Measurements from ENCODE around the gene PTPRU. TPM values are rescaled to one million over a fixed set of nuclear protein-coding genes. Genes with fewer than 3 reads are reported as not detected.
"Not testable (repeated sequence)": the region's sequence is repeated elsewhere in the genome, so short reads cannot be mapped to it uniquely, and the experiment has no call there.

PTPRU gene
- polyA plus RNA-seq, 4 donors: 10.1 to 20.1 (median 12.5) TPM

DNA sequence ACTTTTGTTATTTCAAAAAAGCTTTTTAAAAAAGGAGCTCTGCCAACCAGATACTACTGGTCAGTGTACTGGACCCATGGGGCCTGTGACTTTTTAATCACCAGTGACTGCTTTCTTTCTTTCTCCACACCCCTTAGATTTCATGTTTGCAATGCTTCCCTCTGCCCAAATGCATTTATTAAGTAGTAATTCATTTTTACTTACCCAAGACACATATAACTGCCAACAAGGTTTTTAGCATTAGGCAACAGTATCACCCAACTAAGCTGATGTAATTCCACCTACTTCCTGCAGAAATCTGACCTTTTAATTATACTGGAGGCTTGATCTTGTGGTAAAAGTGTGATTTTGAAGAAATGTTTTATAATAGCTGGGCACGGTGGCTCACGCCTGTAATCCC, 18.1 kb upstream of the PTPRU start:
- no peak for DNase-seq (ENCODE audit: low read depth in 4 of 4, low spot score in 3 of 4)

DNA sequence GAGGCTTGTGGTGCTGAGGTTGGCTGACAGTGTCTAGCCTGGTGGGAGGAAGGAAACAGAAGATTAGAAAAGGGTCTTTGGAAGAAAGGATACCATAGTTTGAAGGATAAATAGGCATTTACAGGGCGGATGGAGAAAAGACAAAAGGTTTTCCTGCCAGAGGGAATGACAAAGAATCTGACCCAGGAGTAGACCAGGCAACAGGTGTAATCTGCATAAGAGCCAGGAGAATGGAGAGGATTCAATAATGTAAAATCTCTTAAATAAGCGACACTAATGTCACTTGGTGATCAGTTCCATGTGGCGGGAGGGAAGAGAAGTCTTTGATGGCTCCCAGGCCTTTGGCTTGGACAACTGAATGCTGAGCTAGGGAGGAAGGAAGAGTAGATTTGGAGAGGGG, 15.0 kb upstream of the PTPRU start:
- no peak for DNase-seq (ENCODE audit: low read depth in 4 of 4, low spot score in 3 of 4)

DNA sequence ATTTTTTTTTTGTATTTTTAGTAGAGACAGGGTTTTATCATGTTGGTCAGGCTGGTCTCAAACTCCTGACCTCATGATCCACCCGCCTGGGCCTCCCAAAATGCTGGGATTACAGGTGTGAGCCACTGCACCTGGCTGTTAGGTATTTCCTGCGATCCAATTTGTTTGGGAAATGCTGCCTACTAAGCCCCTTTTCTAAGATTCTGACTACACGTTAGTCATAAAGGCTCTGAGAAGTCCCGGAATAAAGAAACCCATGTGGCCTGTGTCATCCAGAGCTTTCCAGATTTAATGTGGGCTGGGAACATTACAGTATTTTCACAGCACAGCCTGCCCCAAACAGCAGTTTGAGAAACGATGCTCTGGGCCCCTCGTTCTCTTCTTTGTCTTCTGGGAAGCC, 14.1 kb upstream of the PTPRU start:
- not testable (repeated sequence) for DNase-seq (ENCODE audit: low read depth in 4 of 4, low spot score in 3 of 4)

DNA sequence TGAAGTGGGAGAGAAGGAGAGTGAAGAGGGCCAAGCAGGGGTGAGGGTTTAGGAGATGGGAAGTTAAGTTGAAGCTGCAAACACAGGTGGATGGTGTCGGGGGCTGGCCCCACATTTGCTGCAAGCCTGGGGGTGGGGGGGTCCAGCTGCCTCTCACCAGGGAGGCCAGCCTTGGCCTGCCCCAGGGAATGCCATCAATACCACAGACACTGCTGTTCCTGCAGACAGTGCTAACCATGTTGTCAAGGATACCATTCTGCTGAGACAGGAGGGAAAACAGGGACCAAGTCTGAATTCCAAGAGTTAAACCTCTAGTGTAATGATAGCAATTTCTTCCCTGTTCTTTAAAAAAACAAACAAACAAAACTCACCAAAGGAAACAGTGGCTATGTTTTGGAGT, 13.6 kb upstream of the PTPRU start:
- no peak for DNase-seq (ENCODE audit: low read depth in 4 of 4, low spot score in 3 of 4)

DNA sequence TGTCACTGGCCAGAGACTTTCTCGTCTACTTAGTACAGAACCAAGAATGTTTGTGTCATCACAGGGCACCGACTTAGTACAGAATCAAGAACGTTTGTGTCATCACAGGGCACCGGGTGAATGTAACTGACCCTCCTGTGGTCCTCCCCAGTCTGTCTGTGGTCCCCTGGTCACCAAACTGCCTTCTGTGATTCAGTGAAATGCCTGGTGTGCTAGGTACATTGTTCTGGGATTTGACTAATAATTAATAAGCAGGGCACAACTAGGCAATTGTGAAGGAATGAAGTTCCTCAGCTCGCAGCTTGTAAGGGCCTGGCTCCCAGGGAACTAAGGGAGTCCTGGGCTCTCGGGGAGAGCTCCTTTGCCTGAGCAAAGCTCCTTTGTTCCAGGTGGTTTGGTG, 12.8 kb upstream of the PTPRU start:
- DNase-seq (ENCODE audit: low read depth in 4 of 4, low spot score in 3 of 4): no peak

DNA sequence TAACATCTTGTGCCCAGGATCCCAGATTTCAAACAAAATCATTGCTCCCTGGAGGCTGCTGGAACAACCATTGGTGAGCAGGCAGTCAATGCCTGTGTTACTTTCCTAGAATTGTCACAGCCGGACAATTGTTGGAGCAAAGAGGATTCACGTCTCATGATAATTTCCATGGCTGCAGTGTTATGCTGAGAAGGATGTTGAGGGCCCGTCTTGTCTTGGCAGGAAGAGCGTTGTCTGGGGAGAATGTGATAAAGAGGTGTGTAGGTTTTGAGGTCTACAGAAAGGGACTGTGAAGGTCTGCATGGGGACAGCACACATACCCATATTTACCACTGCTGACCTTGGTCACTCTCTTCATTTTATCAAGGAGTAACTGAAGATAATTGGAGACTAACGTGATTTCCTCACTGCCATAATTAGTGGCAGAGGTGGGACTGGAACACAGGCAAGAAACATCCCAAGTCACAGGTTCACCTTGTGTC, 11.9 kb upstream of the PTPRU start:
- no peak for DNase-seq (ENCODE audit: low read depth in 4 of 4, low spot score in 3 of 4)

DNA sequence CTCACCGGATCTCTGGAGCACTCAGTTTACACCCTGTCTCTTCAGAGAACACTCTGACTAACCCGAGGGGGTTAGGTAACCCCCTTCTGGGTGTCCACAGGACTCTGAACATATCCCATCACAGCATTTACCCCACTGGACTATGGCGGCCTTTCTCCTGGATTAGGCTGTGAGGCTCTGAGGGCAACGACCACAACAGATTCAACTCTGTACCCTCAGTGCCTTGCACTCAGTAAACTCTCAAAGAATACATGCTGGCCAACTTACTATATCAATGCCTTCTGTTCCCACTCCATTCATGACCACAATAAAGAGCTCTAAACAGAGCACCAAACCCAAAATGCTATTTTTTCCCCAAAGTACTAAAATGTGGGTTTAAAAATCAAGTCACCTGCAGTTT, 11.0 kb upstream of the PTPRU start:
- no peak for DNase-seq (ENCODE audit: low read depth in 4 of 4, low spot score in 3 of 4)

DNA sequence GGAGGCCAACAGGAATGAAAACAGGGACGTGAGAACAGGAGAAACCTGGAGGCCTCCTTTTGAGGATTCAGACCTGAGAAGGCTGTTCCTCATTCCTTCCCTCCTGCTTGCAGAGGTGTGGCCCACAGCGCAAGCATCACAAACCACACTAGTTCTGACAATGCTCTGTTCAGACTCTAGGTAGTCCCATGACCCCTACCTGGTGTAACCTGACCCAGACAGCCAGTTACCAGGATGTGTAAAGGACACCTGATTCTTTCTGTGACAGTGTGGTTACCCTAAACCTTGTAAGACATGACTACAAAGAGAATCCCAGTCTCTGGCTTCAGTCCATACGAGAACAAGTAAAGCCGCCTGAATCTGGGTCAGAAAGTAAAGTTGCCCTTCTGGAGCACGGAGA, 8.8 kb upstream of the PTPRU start:
- no peak for DNase-seq (ENCODE audit: low read depth in 4 of 4, low spot score in 3 of 4)

DNA sequence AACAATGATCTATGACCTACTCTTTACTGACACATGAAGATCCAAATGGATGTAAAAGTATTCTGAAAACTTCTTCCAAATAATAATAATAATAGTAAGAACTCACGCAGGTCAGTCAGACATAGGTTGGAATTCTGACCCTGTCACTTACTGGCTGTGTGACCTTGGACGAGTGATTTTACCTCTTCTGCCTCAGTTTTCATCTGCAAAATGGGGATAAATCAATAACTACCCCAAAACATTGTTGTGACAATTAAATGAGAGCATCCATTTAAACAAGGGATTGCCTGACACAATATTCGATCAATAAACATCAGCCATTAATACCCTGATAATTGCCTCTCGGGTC, 6.1 kb upstream of the PTPRU start:
- DNase-seq (ENCODE audit: low read depth in 4 of 4, low spot score in 3 of 4): no peak

DNA sequence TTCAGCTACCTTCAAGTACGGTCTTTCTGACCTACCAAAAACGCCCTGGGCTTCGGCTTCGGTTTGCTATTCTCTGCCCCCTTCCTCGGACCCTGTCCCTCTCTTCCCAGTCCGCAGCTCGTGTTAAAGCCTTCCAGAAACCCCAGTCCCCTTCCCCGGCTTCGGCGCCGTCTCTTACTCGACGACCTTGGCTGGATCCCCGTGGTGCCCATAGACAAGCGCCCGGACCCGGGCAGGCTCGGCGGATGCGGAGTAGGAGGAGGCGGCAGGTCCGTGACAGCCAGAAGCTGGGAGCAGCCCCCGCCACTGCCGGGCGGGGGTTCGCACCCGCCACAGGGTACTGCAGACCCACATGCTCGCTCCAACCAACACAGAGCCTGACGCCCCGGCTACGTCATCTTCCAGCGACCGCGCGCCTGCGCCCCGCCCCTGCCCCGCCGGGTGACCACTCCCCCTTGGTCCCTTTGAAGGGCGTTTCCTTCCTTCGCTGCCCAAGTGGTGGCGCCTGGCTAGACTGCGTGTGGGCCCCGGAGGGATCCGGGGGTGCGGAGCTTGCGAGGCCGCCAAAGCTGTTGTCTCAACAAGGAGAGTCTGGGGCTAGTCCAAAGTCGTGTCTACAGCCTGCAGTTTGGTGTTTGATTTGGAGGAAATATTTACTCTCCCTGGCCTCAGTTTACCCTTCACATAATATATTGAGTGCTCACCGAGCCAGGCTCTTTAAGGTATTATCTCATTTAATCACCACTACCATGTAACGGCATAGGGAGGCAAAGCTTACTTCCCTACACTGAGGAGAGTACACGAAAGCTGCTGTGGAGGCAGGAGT, 5.6 kb upstream of the PTPRU start, which contains the start of gene MECR:
MECR (minus strand) TSS at position 382 of the 826 bp plus-strand sequence; CDS start at position 354, 28 bp downstream.
- peak; percentile 79 to 90 (median 84) for DNase-seq (ENCODE audit: low read depth in 4 of 4, low spot score in 3 of 4)

- no peak for DNase-seq (ENCODE audit: low read depth in 4 of 4, low spot score in 3 of 4)
Observed at GRCh38 chr1:29232387-29232786, 3.9 kb upstream of the PTPRU start.

- no peak for DNase-seq (ENCODE audit: low read depth in 4 of 4, low spot score in 3 of 4)
Observed at GRCh38 chr1:29233693-29234092, 2.6 kb upstream of the PTPRU start.

DNA sequence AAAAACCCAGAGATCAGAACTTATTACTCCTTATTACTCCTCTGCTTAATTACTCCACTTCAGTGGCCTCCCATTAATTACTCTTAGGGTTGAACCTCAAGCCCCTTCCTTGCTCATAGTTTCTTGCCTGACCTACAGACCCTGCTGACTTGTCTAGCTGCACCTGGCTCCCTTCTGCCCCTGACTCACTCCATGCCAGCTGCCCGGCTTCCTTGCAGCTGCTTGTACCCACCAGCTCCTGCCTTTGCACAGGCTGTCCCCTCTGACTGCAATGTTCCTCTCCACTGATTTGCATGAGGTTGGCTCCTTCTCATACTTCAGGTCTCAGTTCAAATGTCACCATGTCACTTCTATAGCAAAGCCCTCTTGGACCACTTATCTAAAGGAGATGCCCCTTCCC, 1.9 kb upstream of the PTPRU start:
- DNase-seq (ENCODE audit: low read depth in 4 of 4, low spot score in 3 of 4): no peak

DNA sequence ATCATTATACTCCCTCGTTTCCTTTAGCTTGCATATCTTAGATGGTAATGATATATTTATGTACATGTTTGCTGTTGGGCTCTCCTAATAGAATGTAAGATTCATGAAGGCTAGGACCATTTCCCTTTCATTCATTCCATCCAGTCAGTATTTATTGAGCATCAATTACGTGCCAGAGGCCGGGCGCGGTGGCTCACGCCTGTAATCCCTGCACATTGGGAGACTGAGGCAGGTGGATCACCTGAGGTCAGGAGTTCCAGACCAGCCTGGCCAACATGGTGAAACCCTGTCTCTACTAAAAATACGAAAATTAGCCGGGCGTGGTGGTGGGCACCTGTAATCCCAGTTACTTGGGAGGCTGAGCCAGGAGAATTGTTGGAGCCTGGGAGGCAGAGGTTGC, 1.4 kb upstream of the PTPRU start:
- DNase-seq (ENCODE audit: low read depth in 4 of 4, low spot score in 3 of 4): not testable (repeated sequence)

- DNase-seq (ENCODE audit: low read depth in 4 of 4, low spot score in 3 of 4): no peak
Observed at GRCh38 chr1:29236712-29237128, 398 bp downstream of the PTPRU start.

- no peak for DNase-seq (ENCODE audit: low read depth in 4 of 4, low spot score in 3 of 4)
Observed at GRCh38 chr1:29237129-29237821, 953 bp downstream of the PTPRU start.

GRCh38 chr1:29237852-29238619, 1.7 kb downstream of the PTPRU start:
- no peak for DNase-seq (ENCODE audit: low read depth in 4 of 4, low spot score in 3 of 4)

GRCh38 chr1:29238620-29239002, 2.3 kb downstream of the PTPRU start:
- no peak for DNase-seq (ENCODE audit: low read depth in 4 of 4, low spot score in 3 of 4)

- no peak for DNase-seq (ENCODE audit: low read depth in 4 of 4, low spot score in 3 of 4)
Observed at GRCh38 chr1:29239142-29239541, 2.8 kb downstream of the PTPRU start.

GRCh38 chr1:29240400-29240837, 4.1 kb downstream of the PTPRU start:
- DNase-seq (ENCODE audit: low read depth in 4 of 4, low spot score in 3 of 4): no peak

- no peak for DNase-seq (ENCODE audit: low read depth in 4 of 4, low spot score in 3 of 4)
Observed at GRCh38 chr1:29240986-29241385, 4.7 kb downstream of the PTPRU start.
